Muscle of leg (tissue), 11 donors: ENCODE measurements around the gene FAM174C. TPM values are rescaled to one million over a fixed set of nuclear protein-coding genes. Genes with fewer than 3 reads are reported as not detected.

ENCODE experiments used
- DNase-seq: peaks from one replicate; pipeline ENCODE4 v3.0.0; 2013
- H3K27ac ChIP-seq: one replicate; pipeline ENCODE4 v1.5.1; 2013; ENCODE audit warnings: mild to moderate bottlenecking, low read length, control low read depth
- H3K27me3 ChIP-seq: one replicate; pipeline ENCODE4 v1.6.1; 2013; ENCODE audit warnings: low read length; ENCODE audit not compliant: control insufficient read depth, insufficient read depth
- H3K36me3 ChIP-seq: one replicate; pipeline ENCODE4 v1.6.1; 2013; ENCODE audit warnings: low read length; ENCODE audit not compliant: control insufficient read depth, insufficient read depth
- H3K4me1 ChIP-seq: one replicate; pipeline ENCODE4 v1.6.1; 2013; ENCODE audit warnings: low read length; ENCODE audit not compliant: control insufficient read depth, insufficient read depth
- H3K4me3 ChIP-seq: one replicate; pipeline ENCODE4 v1.5.1; 2013; ENCODE audit warnings: low read length, control low read depth
- H3K9me3 ChIP-seq: replicated peaks from 2 replicates; pipeline ENCODE4 v1.6.1; 2013; ENCODE audit warnings: low read depth, low read length; ENCODE audit not compliant: control insufficient read depth
- WGBS: methylation state at CpG from one replicate; pipeline ENCODE4 v1.1.5; 2013; ENCODE audit warnings: missing lambda C conversion rate; ENCODE audit not compliant: insufficient coverage; 5-methylcytosine and 5-hydroxymethylcytosine counted together
- polyA plus RNA-seq, 8 donors: library from polyadenylated mRNA; unstranded; fragments of 120-200 nt; gene quantifications; one replicate each; pipeline versions ENCODE4 v1.2.1 to v1.2.3, GENCODE V29; 2013; ENCODE audit warnings: inconsistent platforms in 1 of 8, low replicate concordance in 1 of 8; ENCODE audit not compliant: insufficient read length in 8 of 8, insufficient read depth in 1 of 8
- total RNA-seq: library from RNA; stranded (reverse); fragments of 120-200 nt; gene quantifications from one replicate; pipeline ENCODE4 v1.2.4, GENCODE V29; 2013

FAM174C gene
- total and polyA plus RNA-seq, 9 donors: 11.6 to 17.8 (median 15.1) TPM

DNA sequence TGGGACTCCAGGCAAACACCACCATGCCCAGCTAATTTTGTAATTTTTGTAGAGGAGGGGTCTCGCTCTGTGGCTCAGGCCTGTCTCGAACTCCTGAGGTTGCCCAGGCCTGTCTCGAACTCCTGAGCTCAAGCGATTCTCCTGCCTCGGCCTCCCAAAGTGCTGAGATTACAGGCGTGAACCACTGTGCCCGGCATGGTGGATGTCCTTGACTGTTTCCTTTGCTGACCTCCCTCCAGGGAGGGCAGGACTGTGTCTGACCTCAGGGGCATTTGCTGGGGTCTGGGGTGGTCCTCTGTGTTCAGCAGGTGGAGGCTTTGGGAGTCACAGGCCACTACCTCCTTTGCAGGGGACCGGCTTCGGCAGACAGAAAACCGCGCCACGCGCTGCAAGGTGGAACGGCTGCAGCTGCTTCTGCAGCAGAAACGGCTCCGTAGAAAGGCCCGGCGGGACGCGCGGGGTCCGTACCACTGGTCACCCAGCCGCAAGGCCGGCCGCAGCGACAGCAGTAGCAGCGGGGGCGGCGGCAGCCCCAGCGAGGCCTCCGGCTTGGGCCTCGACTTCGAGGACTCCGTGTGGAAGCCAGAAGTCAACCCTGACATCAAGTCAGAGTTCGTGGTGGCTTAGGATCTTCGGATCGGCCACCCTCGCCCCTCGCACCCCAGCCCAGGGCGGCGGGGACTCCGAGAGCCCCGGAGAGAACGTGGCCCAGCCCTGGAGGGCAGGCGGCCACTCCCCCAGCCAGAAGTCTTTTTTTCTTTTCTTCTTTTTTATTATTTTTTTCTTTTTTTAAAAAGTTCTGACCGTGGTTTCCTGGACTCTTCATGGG lies 18.5 kb upstream of the FAM174C start:
- Histone ChIP-seq H3K27ac (no peak overlapping the region), H3K9me3 (no peaks in the 10 kb centered on the region), H3K27me3 (no peaks in the 10 kb centered on the region), H3K36me3 (peaks cover 52% of the 10 kb centered on the region), H3K4me3 (no peak overlapping the region), H3K4me1 (peaks cover 81% of the 10 kb centered on the region)
- DNase-seq: no peak
- 75% methylated on average over 35 of the region's 46 CpGs for WGBS

DNA sequence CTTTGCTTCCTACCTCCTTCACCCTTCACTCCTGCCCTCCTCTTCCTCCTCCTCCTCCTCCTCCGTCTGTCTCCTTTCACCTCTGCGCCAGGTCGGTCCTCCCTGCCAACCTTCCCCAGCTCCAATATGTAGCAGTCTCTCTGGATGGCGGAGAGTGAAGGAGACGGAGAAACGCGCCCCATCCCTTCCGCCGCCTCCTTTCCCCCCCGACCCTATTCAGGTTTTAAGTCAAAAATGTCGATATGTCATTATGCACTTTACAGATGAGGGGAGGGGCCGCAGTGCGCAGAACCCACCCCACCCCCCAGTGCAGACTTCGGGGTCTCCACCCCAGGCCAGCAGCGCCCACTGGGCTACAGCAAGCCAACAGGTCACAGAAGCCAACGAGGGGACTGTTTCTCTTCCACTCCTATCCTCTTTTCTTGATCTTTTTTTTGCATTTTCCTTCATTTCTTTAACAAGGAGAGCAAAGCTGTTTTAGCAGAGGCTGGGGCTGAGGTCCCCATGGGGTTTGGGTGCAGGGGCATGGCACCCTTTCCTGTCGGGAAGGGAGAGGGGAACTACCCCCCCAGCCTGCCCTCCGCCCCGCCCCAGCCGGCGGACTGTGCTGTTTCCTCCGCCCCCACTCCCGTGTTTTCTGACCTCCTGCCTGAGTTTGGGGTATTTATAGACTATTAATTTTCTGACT lies 17.7 kb upstream of the FAM174C start:
- H3K27ac ChIP-seq: peak overlapping the region; percentile 31
- no peaks in the 10 kb centered on the region for H3K27me3 ChIP-seq
- 67% methylated on average over 4 of the region's 23 CpGs for WGBS
- no peak for DNase-seq
- H3K4me3 ChIP-seq: no peak overlapping the region
- H3K36me3 ChIP-seq: peaks cover 51% of the 10 kb centered on the region
- H3K4me1 ChIP-seq: peaks cover 81% of the 10 kb centered on the region
- H3K9me3 ChIP-seq: no peaks in the 10 kb centered on the region

DNA sequence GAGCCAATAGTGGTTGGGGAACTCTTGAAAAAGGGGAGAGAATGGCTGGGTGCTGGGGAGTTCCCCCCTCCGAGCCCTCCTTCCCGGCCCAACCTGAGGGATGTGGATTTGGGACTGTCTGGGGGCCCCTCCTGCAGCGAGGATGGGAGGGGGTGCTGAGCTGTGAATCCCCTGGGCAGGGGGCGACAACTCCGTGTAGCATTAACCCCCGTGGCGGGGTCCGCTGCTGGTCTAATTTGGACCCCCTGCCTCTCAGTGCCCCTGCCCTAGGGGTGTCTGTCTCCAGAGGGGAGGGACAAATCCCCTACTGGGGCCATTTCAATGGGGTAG lies 17.2 kb upstream of the FAM174C start:
- whole genome bisulfite sequencing: 64% methylated on average over 3 of the region's 8 CpGs
- Histone ChIP-seq H3K27me3 (no peaks in the 10 kb centered on the region), H3K36me3 (peaks cover 51% of the 10 kb centered on the region), H3K27ac (peak overlapping the region; percentile 31), H3K4me3 (no peak overlapping the region), H3K4me1 (peaks cover 81% of the 10 kb centered on the region), H3K9me3 (no peaks in the 10 kb centered on the region)
- DNase-seq: no peak

DNA sequence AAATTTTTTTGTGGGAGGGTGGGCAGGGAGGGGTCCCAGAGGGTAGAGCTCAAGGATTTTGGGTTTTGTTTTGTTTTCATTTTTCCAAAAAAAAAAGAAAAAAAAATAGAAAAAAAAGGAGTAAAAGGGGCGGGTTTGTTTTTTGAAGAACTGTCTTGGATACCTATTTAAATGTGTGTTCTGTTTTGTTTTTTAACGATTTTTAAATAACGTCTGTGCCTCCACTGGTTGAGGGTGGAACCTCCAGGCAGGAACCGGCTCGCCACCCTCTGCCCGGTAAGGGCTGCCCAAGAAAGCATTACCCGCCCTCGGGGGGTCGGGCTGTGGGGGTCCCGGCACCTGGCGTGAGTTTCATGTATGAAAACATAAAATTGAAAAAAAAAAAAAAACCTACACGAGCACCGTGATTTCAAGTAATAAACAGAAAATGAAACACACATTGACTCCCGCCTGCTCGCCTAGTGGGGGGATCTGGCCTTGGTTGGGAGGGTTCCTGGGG lies 16.6 kb upstream of the FAM174C start:
- Histone ChIP-seq H3K27me3 (no peaks in the 10 kb centered on the region), H3K9me3 (no peaks in the 10 kb centered on the region), H3K27ac (peak overlapping the region; percentile 90), H3K36me3 (peaks cover 45% of the 10 kb centered on the region), H3K4me1 (peaks cover 77% of the 10 kb centered on the region), H3K4me3 (no peak overlapping the region)
- WGBS: 43% methylated on average over 2 of the region's 15 CpGs
- DNase-seq: no peak

DNA sequence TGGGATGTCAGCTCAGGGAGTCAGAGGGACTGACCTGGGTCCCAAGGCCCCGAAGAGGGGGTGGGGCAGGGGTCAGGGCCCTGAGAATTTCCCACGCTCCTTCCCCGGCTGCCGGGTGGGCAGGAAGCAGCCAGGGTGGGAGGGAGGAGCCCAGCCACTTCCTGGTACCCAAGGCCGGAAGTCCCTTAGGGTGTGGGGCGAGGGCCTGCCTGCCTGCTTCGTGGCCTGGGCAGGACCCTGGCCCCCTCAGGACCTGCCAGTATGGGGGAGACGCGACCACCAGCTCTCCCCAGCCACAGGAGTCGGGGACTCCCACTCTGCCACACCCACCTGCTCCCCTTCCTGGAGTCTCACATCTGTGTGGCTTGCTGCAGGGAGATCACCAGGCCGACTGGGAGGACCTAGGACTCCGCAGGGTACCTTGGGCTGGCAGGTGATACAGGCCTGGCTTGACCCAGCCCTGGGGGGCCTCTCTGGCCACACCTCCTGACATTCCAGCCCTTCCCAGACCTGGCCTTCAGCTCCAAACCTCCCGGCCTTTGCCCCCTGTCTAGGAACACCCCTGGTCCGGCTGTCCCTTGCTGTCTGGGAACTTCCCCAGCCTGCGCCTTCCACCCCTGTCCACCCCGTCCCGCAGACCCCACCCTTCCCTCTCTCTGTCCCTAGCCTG lies 16.0 kb upstream of the FAM174C start:
- peaks cover 76% of the 10 kb centered on the region for H3K4me1 ChIP-seq
- H3K4me3 ChIP-seq: no peak overlapping the region
- WGBS: 26% methylated on average over 12 of the region's 17 CpGs
- H3K27ac ChIP-seq: peak overlapping the region; percentile 90
- DNase-seq: peak; percentile 74
- H3K36me3 ChIP-seq: peaks cover 39% of the 10 kb centered on the region
- no peaks in the 10 kb centered on the region for H3K27me3 ChIP-seq
- H3K9me3 ChIP-seq: no peaks in the 10 kb centered on the region

DNA sequence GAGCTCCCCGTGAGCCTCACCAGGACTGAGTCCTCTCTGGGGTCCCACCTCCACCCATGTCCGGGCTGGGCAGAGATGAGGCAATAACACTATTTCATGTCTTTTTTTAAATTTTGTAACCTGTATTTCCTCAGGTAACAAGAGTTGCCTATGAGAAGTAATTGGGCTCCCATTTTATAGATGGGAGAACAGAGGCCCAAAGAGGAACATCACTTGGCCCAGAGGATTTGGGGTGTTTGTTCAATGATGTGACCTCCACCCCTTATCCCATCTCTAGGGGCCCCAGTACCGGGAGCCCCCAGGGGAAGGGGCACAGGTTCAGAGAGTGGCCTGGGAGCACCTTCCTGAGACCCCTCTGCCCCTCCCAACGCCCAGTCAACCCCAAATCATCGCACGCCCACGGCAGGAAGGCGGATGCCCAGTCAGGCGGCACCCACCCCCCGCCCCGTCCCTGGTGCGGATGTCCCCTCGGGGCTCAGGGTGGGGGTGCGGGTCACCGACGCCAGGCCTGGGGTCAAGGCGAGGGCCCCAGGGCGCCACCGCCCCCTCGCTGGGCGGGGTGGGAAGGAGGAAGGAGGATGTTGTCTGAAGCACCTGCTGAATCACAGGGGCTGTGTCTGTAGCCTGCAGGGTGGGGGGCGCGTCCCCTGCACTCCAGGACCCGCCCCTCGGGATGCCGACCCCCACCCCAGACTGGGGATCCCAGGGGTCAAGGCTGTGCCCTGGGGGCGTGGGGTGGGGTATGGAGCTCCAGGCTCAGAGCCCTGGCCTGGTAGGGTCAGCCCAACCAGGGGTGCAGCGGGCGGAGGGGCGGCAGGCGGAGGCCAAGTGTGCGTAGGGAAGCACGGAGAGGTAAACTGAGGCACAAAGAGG lies 15.2 kb upstream of the FAM174C start:
- Histone ChIP-seq H3K36me3 (peaks cover 32% of the 10 kb centered on the region), H3K9me3 (no peaks in the 10 kb centered on the region), H3K27me3 (no peaks in the 10 kb centered on the region), H3K4me1 (peaks cover 76% of the 10 kb centered on the region), H3K4me3 (peak overlapping the region; percentile 37), H3K27ac (peak overlapping the region; percentile 90)
- no peak for DNase-seq
- 18% methylated on average over 24 of the region's 33 CpGs for WGBS

- H3K4me1 ChIP-seq: peaks cover 77% of the 10 kb centered on the region
- H3K27me3 ChIP-seq: no peaks in the 10 kb centered on the region
- no peaks in the 10 kb centered on the region for H3K9me3 ChIP-seq
- DNase-seq: peak; percentile 98
- H3K36me3 ChIP-seq: peaks cover 23% of the 10 kb centered on the region
- under 1% methylated on average over 73 of the region's 83 CpGs for WGBS
- peak overlapping the region; percentile 90 for H3K27ac ChIP-seq
- peak overlapping the region; percentile 72 for H3K4me3 ChIP-seq
These were observed 14.4 kb upstream of the FAM174C start for GRCh38 chr19:1260749-1261537.

DNA sequence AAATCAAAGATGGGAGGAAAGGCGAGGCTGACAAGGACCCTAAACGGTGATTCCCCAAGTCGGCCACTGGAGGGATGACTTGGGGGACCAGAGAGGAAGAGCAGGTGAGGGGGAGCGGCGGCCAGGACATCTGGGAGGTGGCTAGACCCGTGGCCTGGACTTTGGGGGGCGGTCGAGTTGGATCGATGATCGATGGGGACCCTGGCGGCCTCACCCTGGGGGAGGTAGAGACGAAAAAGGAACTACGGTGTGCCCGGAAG lies 13.9 kb upstream of the FAM174C start:
- Histone ChIP-seq H3K4me1 (peaks cover 80% of the 10 kb centered on the region), H3K36me3 (peaks cover 21% of the 10 kb centered on the region), H3K27ac (peak overlapping the region; percentile 88), H3K9me3 (no peaks in the 10 kb centered on the region), H3K27me3 (no peaks in the 10 kb centered on the region), H3K4me3 (peak overlapping the region; percentile 72)
- 15% methylated on average over 14 of the region's 14 CpGs for WGBS
- no peak for DNase-seq
